ENCODE data around the gene PPM1L.

- TF ChIP-seq CTCF (IDR thresholded peaks at IDR 0.05; ENCODE audit: low read length) (no peak), EZH2 (IDR thresholded peaks at IDR 0.05; ENCODE audit: borderline replicate concordance, low read length) (no peak)
Measured at GRCh38 chr3:160828880-160829279, 72.8 kb downstream of the PPM1L start.
